NB4 (cell line): ENCODE measurements around the gene CHST8.
"Not testable (repeated sequence)": the region's sequence is repeated elsewhere in the genome, so short reads cannot be mapped to it uniquely, and the experiment has no call there.

ENCODE experiments used
- DNase-seq: peaks from one replicate; pipeline ENCODE4 v3.0.0; 2010; ENCODE audit warnings: low read depth
- H3K4me3 ChIP-seq: one replicate; pipeline ENCODE4 v1.5.1; 2011; ENCODE audit warnings: mild to moderate bottlenecking, low read depth, low read length, moderate library complexity
- MAX ChIP-seq: IDR thresholded peaks from 2 replicates; pipeline ENCODE4 v1.6.1; 2011; ENCODE audit warnings: low read depth, low read length
- MYC ChIP-seq: IDR thresholded peaks from 2 replicates; pipeline ENCODE4 v1.6.1; 2011; ENCODE audit warnings: low read depth, low read length
- POLR2A ChIP-seq: IDR thresholded peaks from 2 replicates; pipeline ENCODE4 v1.6.1; 2011; ENCODE audit warnings: mild to moderate bottlenecking; ENCODE audit not compliant: insufficient read length; ENCODE audit errors: extremely low read depth
- TF ChIP-seq, protein P1 (sequence below): IDR thresholded peaks from one replicate; pipeline ENCODE4 v1.5.1; 2012; ENCODE audit warnings: low read depth, low read length

The CHST8 gene

DNA sequence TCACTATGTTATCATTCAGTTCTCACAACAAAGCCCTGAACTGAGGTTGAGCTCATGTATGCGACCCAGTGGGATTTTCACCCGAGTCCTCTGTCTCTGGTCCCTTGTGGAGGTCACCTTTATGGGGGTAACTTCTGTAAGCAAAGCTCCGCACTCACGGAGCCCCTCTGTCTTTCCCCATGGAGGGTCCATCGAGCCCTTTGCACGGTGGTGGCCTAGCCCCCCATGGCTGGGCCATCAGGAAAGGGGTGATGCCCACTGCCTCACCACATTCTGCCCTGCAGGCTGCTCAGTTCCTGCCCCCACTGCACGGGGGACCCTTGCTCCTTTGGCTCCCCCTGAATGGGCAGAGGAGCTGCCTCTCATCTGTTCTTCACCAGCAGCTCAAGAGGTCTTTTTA lies 39.6 kb downstream of the CHST8 start:
- H3K4me3 ChIP-seq, result no peak overlapping the region
- no peak for TF ChIP-seq POLR2A
- TF ChIP-seq MAX, result no peak
- TF ChIP-seq, protein P1, sequence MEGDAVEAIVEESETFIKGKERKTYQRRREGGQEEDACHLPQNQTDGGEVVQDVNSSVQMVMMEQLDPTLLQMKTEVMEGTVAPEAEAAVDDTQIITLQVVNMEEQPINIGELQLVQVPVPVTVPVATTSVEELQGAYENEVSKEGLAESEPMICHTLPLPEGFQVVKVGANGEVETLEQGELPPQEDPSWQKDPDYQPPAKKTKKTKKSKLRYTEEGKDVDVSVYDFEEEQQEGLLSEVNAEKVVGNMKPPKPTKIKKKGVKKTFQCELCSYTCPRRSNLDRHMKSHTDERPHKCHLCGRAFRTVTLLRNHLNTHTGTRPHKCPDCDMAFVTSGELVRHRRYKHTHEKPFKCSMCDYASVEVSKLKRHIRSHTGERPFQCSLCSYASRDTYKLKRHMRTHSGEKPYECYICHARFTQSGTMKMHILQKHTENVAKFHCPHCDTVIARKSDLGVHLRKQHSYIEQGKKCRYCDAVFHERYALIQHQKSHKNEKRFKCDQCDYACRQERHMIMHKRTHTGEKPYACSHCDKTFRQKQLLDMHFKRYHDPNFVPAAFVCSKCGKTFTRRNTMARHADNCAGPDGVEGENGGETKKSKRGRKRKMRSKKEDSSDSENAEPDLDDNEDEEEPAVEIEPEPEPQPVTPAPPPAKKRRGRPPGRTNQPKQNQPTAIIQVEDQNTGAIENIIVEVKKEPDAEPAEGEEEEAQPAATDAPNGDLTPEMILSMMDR, result no peak
- TF ChIP-seq MYC, result no peak
- no peak for DNase-seq

GRCh38 chr19:33662391-33663092 lies 40.8 kb downstream of the CHST8 start:
- no peak for TF ChIP-seq MAX
- no peak for TF ChIP-seq MYC
- TF ChIP-seq POLR2A, result no peak
- TF ChIP-seq, protein P1, result no peak
- no peak overlapping the region for H3K4me3 ChIP-seq
- no peak for DNase-seq

DNA sequence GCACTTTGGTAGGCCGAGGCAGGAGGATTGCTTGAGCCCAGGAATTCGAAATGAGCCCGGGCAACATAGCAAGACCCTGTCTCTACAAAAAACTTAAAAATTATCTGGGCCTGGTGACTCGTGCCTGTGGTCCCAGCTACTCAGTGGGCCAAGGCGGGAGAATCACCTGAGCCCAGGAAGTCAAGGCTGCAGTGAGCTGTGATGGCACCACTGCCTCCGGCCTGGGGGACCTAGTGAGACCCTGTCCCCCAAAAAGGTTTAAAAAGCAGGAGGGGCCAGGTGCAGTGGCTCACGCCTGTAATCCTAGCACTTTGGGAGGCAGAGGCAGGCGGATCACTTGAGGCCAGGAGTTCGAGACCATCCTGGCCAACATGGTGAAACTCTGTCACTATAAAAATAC lies 41.6 kb downstream of the CHST8 start:
- DNase-seq, H3K4me3 ChIP-seq: not testable (repeated sequence)

DNA sequence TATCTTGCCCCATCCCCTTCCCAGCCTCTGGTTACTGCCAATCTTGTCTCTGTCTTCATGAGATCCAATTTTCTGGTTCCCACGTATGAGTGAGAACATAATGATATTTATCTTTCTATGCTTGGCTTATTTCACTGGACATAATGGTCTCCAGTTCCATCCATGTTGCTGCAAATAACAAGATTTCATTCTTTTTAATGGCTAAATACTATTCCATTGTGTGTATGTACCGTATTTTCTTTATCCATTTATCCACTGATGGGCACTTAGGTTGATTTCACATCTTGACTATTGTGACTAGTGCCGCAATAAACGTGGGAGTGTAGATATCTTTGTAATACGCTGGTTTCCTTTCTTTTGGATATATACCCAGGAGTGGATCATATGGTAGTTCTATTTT lies 43.0 kb downstream of the CHST8 start:
- no peak for TF ChIP-seq MYC
- TF ChIP-seq POLR2A, result no peak
- TF ChIP-seq MAX, result no peak
- TF ChIP-seq, protein P1, result no peak
- DNase-seq, result no peak
- no peak overlapping the region for H3K4me3 ChIP-seq

- no peak overlapping the region for H3K4me3 ChIP-seq
- TF ChIP-seq MYC (no peak), MAX (no peak), POLR2A (no peak)
- TF ChIP-seq, protein P1, result no peak
- no peak for DNase-seq
Measured at GRCh38 chr19:33665776-33666595, 44.2 kb downstream of the CHST8 start.

DNA sequence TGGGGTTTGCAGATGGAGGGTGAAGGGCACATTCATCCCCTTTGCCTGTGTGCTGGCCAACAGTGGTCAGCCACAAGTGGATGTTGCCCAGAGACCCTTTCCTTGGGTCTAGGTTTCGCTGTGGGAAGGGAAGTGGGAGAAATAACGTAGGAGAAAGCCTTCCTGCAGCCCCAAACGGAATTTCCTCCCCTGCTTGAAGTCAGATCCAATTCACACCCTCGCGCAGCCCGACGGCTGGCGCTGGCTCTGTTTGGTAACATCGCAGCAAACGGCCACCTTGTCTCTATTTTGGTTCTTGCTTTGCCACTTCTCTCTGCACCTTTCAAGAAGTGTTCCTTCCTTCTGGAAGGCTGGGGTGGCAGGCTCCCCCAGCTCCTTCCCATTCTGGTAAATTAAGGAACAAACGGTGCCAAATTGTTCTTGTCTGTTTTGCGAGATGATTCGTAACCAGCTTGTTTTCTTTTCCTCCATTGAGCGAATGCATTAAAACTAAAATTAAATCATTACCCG lies 45.4 kb downstream of the CHST8 start:
- no peak for TF ChIP-seq MYC
- TF ChIP-seq, protein P1, result no peak
- no peak for TF ChIP-seq POLR2A
- TF ChIP-seq MAX, result no peak
- DNase-seq, result no peak
- H3K4me3 ChIP-seq, result no peak overlapping the region
